Stimulated activated CD4-positive, alpha-beta T cell treated with anti-CD3 and anti-CD28 coated beads, Interleukin-2, amount 100 ng/mL, for 4 hours (primary cell): Measurements from ENCODE around the gene NEK4.

Experiments used
- DNase-seq: peaks from one replicate; pipeline ENCODE4 v3.0.0-alpha.2; 2020; ENCODE audit warnings: low read depth

The NEK4 gene

GRCh38 chr3:52770496-52771333 is at the start of gene NEK4:
Gene NEK4 (minus strand): TSS chr3:52770940. CDS start chr3:52770746, 194 bp downstream.
- peak; percentile 70 for DNase-seq

- no peak for DNase-seq
Measured at GRCh38 chr3:52819936-52820335, 49.2 kb upstream of the NEK4 start.

- no peak for DNase-seq
Measured at GRCh38 chr3:52817860-52818259, 47.1 kb upstream of the NEK4 start.

- DNase-seq, result no peak
Measured at GRCh38 chr3:52817221-52817620, 46.5 kb upstream of the NEK4 start.

GRCh38 chr3:52816654-52817053 is 45.9 kb upstream of the NEK4 start:
- DNase-seq, result no peak

GRCh38 chr3:52816199-52816598 is 45.5 kb upstream of the NEK4 start:
- DNase-seq, result no peak

- DNase-seq, result no peak
Measured at GRCh38 chr3:52813810-52814209, 43.1 kb upstream of the NEK4 start.

- no peak for DNase-seq
Measured at GRCh38 chr3:52811452-52812011, 40.8 kb upstream of the NEK4 start.

GRCh38 chr3:52810923-52811322 is 40.2 kb upstream of the NEK4 start:
- DNase-seq, result no peak

GRCh38 chr3:52809662-52810377 is 39.1 kb upstream of the NEK4 start:
- no peak for DNase-seq

GRCh38 chr3:52809149-52809548 is 38.4 kb upstream of the NEK4 start:
- no peak for DNase-seq

GRCh38 chr3:52805270-52806039 is 34.7 kb upstream of the NEK4 start:
- DNase-seq, result no peak

GRCh38 chr3:52801839-52802238 is 31.1 kb upstream of the NEK4 start:
- no peak for DNase-seq

- no peak for DNase-seq
Measured at GRCh38 chr3:52800079-52800478, 29.3 kb upstream of the NEK4 start.

GRCh38 chr3:52798978-52799476 is 28.3 kb upstream of the NEK4 start:
- no peak for DNase-seq

GRCh38 chr3:52798376-52798977 is 27.7 kb upstream of the NEK4 start:
- DNase-seq, result no peak

- no peak for DNase-seq
Measured at GRCh38 chr3:52796411-52796810, 25.7 kb upstream of the NEK4 start.

GRCh38 chr3:52795298-52795900 is 24.7 kb upstream of the NEK4 start:
- DNase-seq, result no peak

GRCh38 chr3:52794612-52795099 is 23.9 kb upstream of the NEK4 start, which contains the start of gene ITIH3:
Gene ITIH3 (plus strand): TSS chr3:52794796. CDS start chr3:52794804, 8 bp downstream.
- DNase-seq, result no peak

- DNase-seq, result no peak
Measured at GRCh38 chr3:52793702-52794611, 23.2 kb upstream of the NEK4 start.
